Measurements from ENCODE around the gene BCL3. TPM values are rescaled to one million over a fixed set of nuclear protein-coding genes. Genes with fewer than 3 reads are reported as not detected.

Gene BCL3
- total RNA-seq, 1 donor from 2014 or later = 11.8 TPM

DNA sequence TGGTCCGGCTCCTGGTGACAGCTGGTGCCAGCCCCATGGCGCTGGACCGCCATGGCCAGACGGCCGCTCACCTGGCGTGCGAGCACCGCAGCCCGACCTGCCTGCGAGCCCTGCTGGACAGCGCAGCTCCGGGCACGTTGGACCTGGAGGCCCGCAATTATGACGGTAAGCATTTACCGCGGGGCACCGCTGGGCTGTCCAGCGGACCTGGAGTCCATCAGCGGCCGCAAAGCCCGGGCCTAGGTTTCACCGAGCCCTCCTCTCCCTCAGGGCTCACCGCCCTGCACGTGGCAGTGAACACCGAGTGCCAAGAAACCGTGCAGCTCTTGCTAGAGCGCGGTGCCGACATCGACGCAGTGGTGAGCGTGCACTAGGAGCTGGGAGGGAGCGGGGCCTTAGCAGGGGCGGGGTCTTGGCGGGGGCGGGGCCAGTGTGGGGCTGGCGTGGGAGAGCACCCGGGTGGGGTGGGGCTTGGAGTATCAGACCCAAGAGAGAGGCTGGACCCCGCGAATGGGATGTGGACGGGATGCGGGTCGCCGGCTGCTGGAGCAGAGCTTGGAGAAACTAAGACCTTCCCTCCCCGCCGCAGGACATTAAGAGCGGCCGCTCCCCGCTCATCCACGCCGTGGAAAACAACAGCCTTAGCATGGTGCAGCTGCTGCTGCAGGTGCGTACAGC, 8.7 kb downstream of the BCL3 start:
- Mint-ChIP-seq H3K4me1 (ENCODE audit: low read depth) (peaks cover 62% of the 10 kb centered on the region), H3K4me3 (ENCODE audit: unreplicated experiment) (peak overlapping the region; percentile 80), H3K9me3 (ENCODE audit: low read depth) (no peaks in the 10 kb centered on the region), H3K27ac (ENCODE audit: unreplicated experiment) (peak overlapping the region; percentile 80), H3K27me3 (ENCODE audit: low read depth) (no peaks in the 10 kb centered on the region), H3K36me3 (ENCODE audit: low read depth) (peaks cover 13% of the 10 kb centered on the region)
- TF ChIP-seq, protein P1, sequence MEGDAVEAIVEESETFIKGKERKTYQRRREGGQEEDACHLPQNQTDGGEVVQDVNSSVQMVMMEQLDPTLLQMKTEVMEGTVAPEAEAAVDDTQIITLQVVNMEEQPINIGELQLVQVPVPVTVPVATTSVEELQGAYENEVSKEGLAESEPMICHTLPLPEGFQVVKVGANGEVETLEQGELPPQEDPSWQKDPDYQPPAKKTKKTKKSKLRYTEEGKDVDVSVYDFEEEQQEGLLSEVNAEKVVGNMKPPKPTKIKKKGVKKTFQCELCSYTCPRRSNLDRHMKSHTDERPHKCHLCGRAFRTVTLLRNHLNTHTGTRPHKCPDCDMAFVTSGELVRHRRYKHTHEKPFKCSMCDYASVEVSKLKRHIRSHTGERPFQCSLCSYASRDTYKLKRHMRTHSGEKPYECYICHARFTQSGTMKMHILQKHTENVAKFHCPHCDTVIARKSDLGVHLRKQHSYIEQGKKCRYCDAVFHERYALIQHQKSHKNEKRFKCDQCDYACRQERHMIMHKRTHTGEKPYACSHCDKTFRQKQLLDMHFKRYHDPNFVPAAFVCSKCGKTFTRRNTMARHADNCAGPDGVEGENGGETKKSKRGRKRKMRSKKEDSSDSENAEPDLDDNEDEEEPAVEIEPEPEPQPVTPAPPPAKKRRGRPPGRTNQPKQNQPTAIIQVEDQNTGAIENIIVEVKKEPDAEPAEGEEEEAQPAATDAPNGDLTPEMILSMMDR (IDR thresholded peaks at IDR 0.05) = no peak
- DNase-seq (ENCODE audit: low spot score) = no peak

DNA sequence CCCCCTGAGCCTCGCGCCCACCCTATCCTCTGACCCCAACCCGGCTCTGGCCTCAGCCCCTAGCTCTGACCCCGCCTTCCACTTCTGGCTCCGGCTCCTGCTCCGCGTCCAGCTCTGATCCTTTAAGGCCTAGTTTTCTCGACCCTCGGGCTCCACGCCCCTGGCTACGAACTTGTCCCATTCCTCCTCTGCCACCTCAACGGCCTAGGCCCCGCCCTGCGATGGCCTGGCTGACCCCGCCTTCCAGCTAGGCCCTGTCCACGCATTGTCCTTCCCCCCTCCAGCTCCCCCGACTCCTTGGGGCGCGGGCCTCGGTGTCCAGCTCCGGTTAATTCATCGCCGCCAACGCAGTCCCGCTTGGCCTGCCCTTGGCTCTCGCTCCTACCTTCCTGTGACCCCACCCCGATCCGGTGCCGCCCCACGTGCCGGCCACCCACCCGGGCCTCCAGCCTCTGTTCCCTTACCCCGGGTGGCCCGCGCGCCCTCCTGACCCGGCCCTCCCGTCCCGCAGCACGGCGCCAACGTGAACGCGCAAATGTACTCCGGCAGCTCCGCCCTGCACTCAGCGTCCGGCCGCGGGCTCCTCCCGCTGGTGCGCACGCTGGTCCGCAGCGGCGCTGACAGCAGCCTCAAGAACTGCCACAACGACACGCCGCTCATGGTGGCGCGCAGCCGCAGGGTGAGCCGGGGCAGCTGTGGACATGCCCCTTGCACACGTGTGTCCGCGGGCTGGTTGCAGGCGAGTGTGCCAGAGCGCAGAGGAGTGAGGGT, 9.4 kb downstream of the BCL3 start:
- peak overlapping the region; percentile 80 for H3K27ac Mint-ChIP-seq (ENCODE audit: unreplicated experiment)
- H3K9me3 Mint-ChIP-seq (ENCODE audit: low read depth) = no peaks in the 10 kb centered on the region
- no peaks in the 10 kb centered on the region for H3K27me3 Mint-ChIP-seq (ENCODE audit: low read depth)
- DNase-seq (ENCODE audit: low spot score) = no peak
- TF ChIP-seq, protein P1 (IDR thresholded peaks at IDR 0.05) = peak; percentile 59
- H3K4me3 Mint-ChIP-seq (ENCODE audit: unreplicated experiment) = peak overlapping the region; percentile 80
- H3K4me1 Mint-ChIP-seq (ENCODE audit: low read depth) = peaks cover 55% of the 10 kb centered on the region
- peaks cover 11% of the 10 kb centered on the region for H3K36me3 Mint-ChIP-seq (ENCODE audit: low read depth)

DNA sequence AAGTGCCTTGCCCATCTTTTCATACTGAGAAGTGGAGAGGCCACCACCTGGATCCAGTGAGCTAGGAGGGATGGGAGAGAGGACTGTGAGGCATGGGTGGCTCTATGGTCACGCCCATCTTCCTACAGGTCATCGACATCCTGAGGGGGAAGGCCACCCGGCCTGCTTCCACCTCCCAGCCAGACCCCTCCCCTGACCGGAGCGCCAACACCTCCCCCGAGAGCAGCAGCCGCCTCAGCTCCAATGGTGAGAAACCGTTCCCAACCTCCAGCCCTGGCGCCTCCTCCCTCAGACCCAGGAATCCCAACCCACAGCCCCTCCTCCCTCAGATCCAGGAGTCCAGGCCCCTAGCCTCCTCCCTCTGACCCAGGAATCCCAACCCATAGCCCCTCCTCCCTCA, 10.1 kb downstream of the BCL3 start:
- H3K36me3 Mint-ChIP-seq (ENCODE audit: low read depth) = peaks cover 11% of the 10 kb centered on the region
- TF ChIP-seq, protein P1 (IDR thresholded peaks at IDR 0.05) = no peak
- no peak for DNase-seq (ENCODE audit: low spot score)
- peaks cover 48% of the 10 kb centered on the region for H3K4me1 Mint-ChIP-seq (ENCODE audit: low read depth)
- peak overlapping the region; percentile 80 for H3K4me3 Mint-ChIP-seq (ENCODE audit: unreplicated experiment)
- no peaks in the 10 kb centered on the region for H3K9me3 Mint-ChIP-seq (ENCODE audit: low read depth)
- H3K27me3 Mint-ChIP-seq (ENCODE audit: low read depth) = no peaks in the 10 kb centered on the region
- peak overlapping the region; percentile 55 for H3K27ac Mint-ChIP-seq (ENCODE audit: unreplicated experiment)

DNA sequence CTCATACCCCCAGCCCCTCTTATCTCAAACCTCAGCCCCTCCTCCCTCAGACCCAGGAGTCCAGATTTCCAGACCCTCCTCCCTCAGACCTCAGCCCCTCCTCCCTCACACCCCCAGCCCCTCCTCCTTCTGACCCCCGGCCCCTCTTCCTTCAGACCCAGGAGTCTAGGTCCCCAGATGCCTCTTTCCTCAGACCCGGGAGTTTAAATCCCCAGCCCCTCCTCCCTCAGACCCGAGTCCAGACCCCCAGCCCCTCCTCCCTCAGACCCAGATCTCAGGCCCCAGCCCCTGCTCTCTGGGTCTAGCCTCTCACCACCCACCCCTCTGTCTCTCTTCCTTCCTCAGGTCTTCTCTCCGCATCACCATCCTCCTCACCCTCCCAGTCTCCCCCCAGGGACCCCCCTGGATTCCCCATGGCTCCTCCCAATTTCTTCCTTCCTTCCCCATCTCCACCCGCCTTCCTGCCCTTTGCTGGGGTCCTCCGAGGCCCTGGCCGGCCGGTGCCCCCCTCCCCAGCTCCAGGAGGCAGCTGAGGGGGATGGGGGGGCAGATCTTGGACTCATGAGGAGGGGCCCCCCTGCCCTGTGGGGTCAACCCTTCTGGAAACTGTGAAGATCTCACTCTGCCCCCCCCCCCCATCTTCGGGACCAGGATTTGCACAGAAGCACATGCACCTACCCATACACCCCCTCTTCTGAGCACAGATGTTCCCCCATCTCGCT, 10.7 kb downstream of the BCL3 start:
- Mint-ChIP-seq H3K27ac (ENCODE audit: unreplicated experiment) (no peak overlapping the region), H3K4me1 (ENCODE audit: low read depth) (peaks cover 42% of the 10 kb centered on the region), H3K9me3 (ENCODE audit: low read depth) (no peaks in the 10 kb centered on the region), H3K27me3 (ENCODE audit: low read depth) (no peaks in the 10 kb centered on the region), H3K36me3 (ENCODE audit: low read depth) (peaks cover 11% of the 10 kb centered on the region), H3K4me3 (ENCODE audit: unreplicated experiment) (no peak overlapping the region)
- TF ChIP-seq, protein P1 (IDR thresholded peaks at IDR 0.05) = no peak
- no peak for DNase-seq (ENCODE audit: low spot score)

DNA sequence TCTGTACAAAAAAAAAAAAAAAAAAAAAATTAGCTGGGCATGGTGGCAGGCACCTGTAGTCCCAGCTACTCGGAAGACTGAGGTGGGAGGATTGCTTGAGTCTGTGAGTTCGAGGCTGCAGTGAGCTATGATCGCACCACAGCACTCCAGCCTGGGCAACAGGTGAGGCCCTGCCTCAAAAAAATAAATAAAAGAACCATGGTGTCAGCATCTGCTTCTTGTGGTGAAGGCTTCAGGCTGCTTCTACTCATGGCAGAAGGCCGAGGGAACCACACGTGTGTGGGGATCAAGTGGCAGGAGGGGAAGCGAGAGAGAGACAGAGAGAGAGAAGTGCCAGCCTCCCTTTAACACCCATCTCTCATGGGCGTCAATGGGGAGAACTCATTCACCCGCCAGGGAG, 13.5 kb downstream of the BCL3 start:
- DNase-seq (ENCODE audit: low spot score) = no peak
- Mint-ChIP-seq H3K36me3 (ENCODE audit: low read depth) (peaks cover 11% of the 10 kb centered on the region), H3K27ac (ENCODE audit: unreplicated experiment) (no peak overlapping the region), H3K9me3 (ENCODE audit: low read depth) (no peaks in the 10 kb centered on the region), H3K4me3 (ENCODE audit: unreplicated experiment) (no peak overlapping the region), H3K27me3 (ENCODE audit: low read depth) (no peaks in the 10 kb centered on the region), H3K4me1 (ENCODE audit: low read depth) (peaks cover 18% of the 10 kb centered on the region)
- TF ChIP-seq, protein P1 (IDR thresholded peaks at IDR 0.05) = no peak
